Measurements from ENCODE around the gene VAT1. TPM values are rescaled to one million over a fixed set of nuclear protein-coding genes. Genes with fewer than 3 reads are reported as not detected.

Gene VAT1
- total and polyA plus RNA-seq, 2 of the 13 experiments (the other 11 are each of a cell fraction or from before 2014, with no cell fraction given) = 143 to 205 TPM

- FAIRE-seq (no peak), DNase-seq (ENCODE audit: low spot score) (no peak), ATAC-seq (no peak)
- no peak overlapping the region for H3K4me3 ChIP-seq (replicated peaks in 1 of 3; ENCODE audit: insufficient read depth in 1 of 3, low read depth in 2 of 3, low read length in 3 of 3)
- H4K20me1 ChIP-seq (ENCODE audit: insufficient read depth, low read length) = no peaks in the 10 kb centered on the region
- ChIA-PET CTCF (ENCODE audit: low intra/inter-chr PET ratio, low total read pairs) (no interaction called here), POLR2A (interaction anchor here (1.0 to 4.3 kb wide), 2 partner anchors 16 to 40 kb away, joined by 3 to 53 read pairs; partner anchors contain the start of genes RPL27 and VAT1)
- peaks cover 0 to 3% of the 10 kb centered on the region in 2 experiments; a peak in 1 of 5 replicates for H3K27me3 ChIP-seq (ENCODE audit: control insufficient read depth in 1 of 2, insufficient read depth in 2 of 2, low read length in 2 of 2)
- H2AFZ ChIP-seq (ENCODE audit: low read length) = no peak overlapping the region
- H3K36me3 ChIP-seq (replicated peaks in 1 of 2; ENCODE audit: control insufficient read depth in 1 of 2, insufficient read depth in 2 of 2, low read length in 2 of 2) = peaks cover 6 to 25% of the 10 kb centered on the region in 2 experiments
- BruUV-seq (replicated peaks) = no TSS peak
- H3K4me2 ChIP-seq (ENCODE audit: low read depth, low read length) = peak overlapping the region; percentile 94
- in situ Hi-C loops (cut with HindIII; ENCODE audit: extremely low pct_ligation_motif_present, low pct_unique_long_range_greater_than_20kb) (loop anchor here (10.0 kb wide), 1 partner anchor 137 kb away; the partner anchor contains the start of gene AOC2), intact Hi-C loops (cut with micrococcal nuclease; ENCODE audit: unreplicated experiment) (loop anchor here (5.0 kb wide), 1 partner anchor 140 kb away; the partner anchor contains the start of gene AOC2)
- no peak for TF ChIP-seq ZNF652 (CRISPR knock-in tag; IDR thresholded peaks at IDR 0.05; ENCODE audit: borderline replicate concordance, low read depth)
- TF ChIP-seq TCF7L2 (IDR thresholded peaks at IDR 0.05; ENCODE audit: low read depth, low read length) = no peak
- no peak for TF ChIP-seq ZNF136 (CRISPR knock-in tag; IDR thresholded peaks at IDR 0.05; ENCODE audit: low read depth)
- TF ChIP-seq, protein P1, sequence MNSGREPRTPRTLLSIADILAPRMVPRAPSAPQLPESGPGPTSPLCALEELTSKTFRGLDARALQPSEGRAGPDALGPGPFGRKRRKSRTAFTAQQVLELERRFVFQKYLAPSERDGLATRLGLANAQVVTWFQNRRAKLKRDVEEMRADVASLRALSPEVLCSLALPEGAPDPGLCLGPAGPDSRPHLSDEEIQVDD (CRISPR knock-in tag; IDR thresholded peaks at IDR 0.05; ENCODE audit: borderline replicate concordance) = no peak
- TF ChIP-seq ZNF670 (CRISPR knock-in tag; IDR thresholded peaks at IDR 0.05; ENCODE audit: borderline replicate concordance) = no peak
- TF ChIP-seq RAD51 (IDR thresholded peaks at IDR 0.05; ENCODE audit: borderline replicate concordance) = no peak
- no peak for TF ChIP-seq ZNF7 (CRISPR knock-in tag; IDR thresholded peaks at IDR 0.05)
- no peak for TF ChIP-seq JUND (CRISPR knock-in tag; IDR thresholded peaks at IDR 0.05)
- TF ChIP-seq FIP1L1 (IDR thresholded peaks at IDR 0.05; ENCODE audit: borderline replicate concordance, insufficient read depth, low read depth, low read length) = no peak
- TF ChIP-seq, protein P2, sequence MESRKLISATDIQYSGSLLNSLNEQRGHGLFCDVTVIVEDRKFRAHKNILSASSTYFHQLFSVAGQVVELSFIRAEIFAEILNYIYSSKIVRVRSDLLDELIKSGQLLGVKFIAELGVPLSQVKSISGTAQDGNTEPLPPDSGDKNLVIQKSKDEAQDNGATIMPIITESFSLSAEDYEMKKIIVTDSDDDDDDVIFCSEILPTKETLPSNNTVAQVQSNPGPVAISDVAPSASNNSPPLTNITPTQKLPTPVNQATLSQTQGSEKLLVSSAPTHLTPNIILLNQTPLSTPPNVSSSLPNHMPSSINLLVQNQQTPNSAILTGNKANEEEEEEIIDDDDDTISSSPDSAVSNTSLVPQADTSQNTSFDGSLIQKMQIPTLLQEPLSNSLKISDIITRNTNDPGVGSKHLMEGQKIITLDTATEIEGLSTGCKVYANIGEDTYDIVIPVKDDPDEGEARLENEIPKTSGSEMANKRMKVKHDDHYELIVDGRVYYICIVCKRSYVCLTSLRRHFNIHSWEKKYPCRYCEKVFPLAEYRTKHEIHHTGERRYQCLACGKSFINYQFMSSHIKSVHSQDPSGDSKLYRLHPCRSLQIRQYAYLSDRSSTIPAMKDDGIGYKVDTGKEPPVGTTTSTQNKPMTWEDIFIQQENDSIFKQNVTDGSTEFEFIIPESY (CRISPR knock-in tag; IDR thresholded peaks at IDR 0.05) = no peak
- no peak for TF ChIP-seq HNRNPH1 (optimal IDR thresholded peaks at IDR 0.05; ENCODE audit: low read depth, low read length)
- H3K9me3 ChIP-seq (ENCODE audit: low read length) = no peaks in the 10 kb centered on the region
- peaks cover 42% of the 10 kb centered on the region for H3K4me1 ChIP-seq (ENCODE audit: insufficient read depth, low read length)
- H3K27ac ChIP-seq (ENCODE audit: extremely low read length, insufficient read depth, low read length) = no peak overlapping the region
- peaks cover 17% of the 10 kb centered on the region for H3K79me2 ChIP-seq (ENCODE audit: insufficient read depth, low read length)
- 0 out of 2 replicates have a peak overlapping the region, but pooled peaks have one; percentile 78 for H3K9ac ChIP-seq (ENCODE audit: insufficient read depth, low read depth, low read length)
These were observed 39.9 kb downstream of the VAT1 start for GRCh38 chr17:42982266-42982665.
